PC-3 (cell line): ENCODE results near the gene MFNG.

Source experiments
- CTCF ChIP-seq: fragments of 300-600 bp; sonication (generic); conservative IDR thresholded peaks from 2 replicates; pipeline ENCODE4 v1.5.1; 2017; ENCODE audit warnings: antibody characterized with exemption, low read depth, mild to moderate bottlenecking, low read length
- EZH2 ChIP-seq: fragments of 300-600 bp; sonication (generic); IDR thresholded peaks from one replicate; pipeline ENCODE4 v1.6.1; 2017; ENCODE audit warnings: antibody characterized with exemption, mild to moderate bottlenecking, low read length; ENCODE audit not compliant: unreplicated experiment
- EZH2phosphoT487 ChIP-seq: fragments of 300-600 bp; sonication (generic); IDR thresholded peaks from 2 replicates; pipeline ENCODE4 v1.6.1; 2018; ENCODE audit warnings: mild to moderate bottlenecking, antibody characterized with exemption, low read length, borderline replicate concordance

- TF ChIP-seq CTCF (no peak), EZH2phosphoT487 (no peak), EZH2 (no peak)
Observed at GRCh38 chr22:37515901-37516300, 29.7 kb upstream of the MFNG start.
